ENCODE measurements around the gene PNPLA3.

Gene PNPLA3

GRCh38 chr22:43883012-43883661 is 40.5 kb upstream of the PNPLA3 start:
- no peaks in the 10 kb centered on the region for H3K9me3 ChIP-seq (ENCODE audit: control insufficient read depth, insufficient read depth, low read depth, low read length)
- H3K4me1 ChIP-seq (ENCODE audit: control insufficient read depth, insufficient read depth, low read length): peaks cover 3% of the 10 kb centered on the region; the same call in 1 of the 2 replicates
- peaks cover 2% of the 10 kb centered on the region; the same call in 1 of the 2 replicates for H3K27me3 ChIP-seq (ENCODE audit: control insufficient read depth, insufficient read depth, low read length)
- H3K4me3 ChIP-seq (ENCODE audit: low read depth, low read length): no peak overlapping the region
- no peak overlapping the region for H3K9ac ChIP-seq (ENCODE audit: low read length)
- H3K36me3 ChIP-seq (ENCODE audit: control insufficient read depth, insufficient read depth, low read length): no peaks in the 10 kb centered on the region
- H3K27ac ChIP-seq (ENCODE audit: low read depth, low read length): no peak overlapping the region

GRCh38 chr22:43883719-43884415 is 39.7 kb upstream of the PNPLA3 start:
- Histone ChIP-seq H3K27me3 (ENCODE audit: control insufficient read depth, insufficient read depth, low read length) (peaks cover 2% of the 10 kb centered on the region; the same call in 1 of the 2 replicates), H3K9ac (ENCODE audit: low read length) (no peak overlapping the region)

GRCh38 chr22:43884600-43885318 is 38.8 kb upstream of the PNPLA3 start:
- Histone ChIP-seq H3K4me3 (ENCODE audit: low read depth, low read length) (no peak overlapping the region), H3K27me3 (ENCODE audit: control insufficient read depth, insufficient read depth, low read length) (peaks cover 7% of the 10 kb centered on the region; the same call in 1 of the 2 replicates), H3K9ac (ENCODE audit: low read length) (no peak overlapping the region), H3K36me3 (ENCODE audit: control insufficient read depth, insufficient read depth, low read length) (no peaks in the 10 kb centered on the region), H3K9me3 (ENCODE audit: control insufficient read depth, insufficient read depth, low read depth, low read length) (no peaks in the 10 kb centered on the region), H3K4me1 (ENCODE audit: control insufficient read depth, insufficient read depth, low read length) (peaks cover 3% of the 10 kb centered on the region; the same call in 1 of the 2 replicates), H3K27ac (ENCODE audit: low read depth, low read length) (no peak overlapping the region)

More at GRCh38 chr22:43883719-43884415, 39.7 kb upstream of the PNPLA3 start:
- no peaks in the 10 kb centered on the region for H3K36me3 ChIP-seq (ENCODE audit: control insufficient read depth, insufficient read depth, low read length)
- H3K27ac ChIP-seq (ENCODE audit: low read depth, low read length): no peak overlapping the region
- H3K4me1 ChIP-seq (ENCODE audit: control insufficient read depth, insufficient read depth, low read length): peaks cover 3% of the 10 kb centered on the region; the same call in 1 of the 2 replicates
- H3K4me3 ChIP-seq (ENCODE audit: low read depth, low read length): no peak overlapping the region
- no peaks in the 10 kb centered on the region for H3K9me3 ChIP-seq (ENCODE audit: control insufficient read depth, insufficient read depth, low read depth, low read length)

- Histone ChIP-seq H3K4me1 (ENCODE audit: control insufficient read depth, insufficient read depth, low read length) (peaks cover 3% of the 10 kb centered on the region; the same call in 1 of the 2 replicates), H3K9me3 (ENCODE audit: control insufficient read depth, insufficient read depth, low read depth, low read length) (no peaks in the 10 kb centered on the region), H3K4me3 (ENCODE audit: low read depth, low read length) (no peak overlapping the region), H3K27me3 (ENCODE audit: control insufficient read depth, insufficient read depth, low read length) (peaks cover 12% of the 10 kb centered on the region), H3K9ac (ENCODE audit: low read length) (no peak overlapping the region), H3K36me3 (ENCODE audit: control insufficient read depth, insufficient read depth, low read length) (no peaks in the 10 kb centered on the region), H3K27ac (ENCODE audit: low read depth, low read length) (no peak overlapping the region)
Measured at GRCh38 chr22:43885319-43885671, 38.3 kb upstream of the PNPLA3 start.

GRCh38 chr22:43885786-43886185 is 37.8 kb upstream of the PNPLA3 start:
- Histone ChIP-seq H3K27me3 (ENCODE audit: control insufficient read depth, insufficient read depth, low read length) (peaks cover 17% of the 10 kb centered on the region), H3K9ac (ENCODE audit: low read length) (no peak overlapping the region), H3K4me3 (ENCODE audit: low read depth, low read length) (no peak overlapping the region), H3K9me3 (ENCODE audit: control insufficient read depth, insufficient read depth, low read depth, low read length) (no peaks in the 10 kb centered on the region), H3K4me1 (ENCODE audit: control insufficient read depth, insufficient read depth, low read length) (peaks cover 3% of the 10 kb centered on the region; the same call in 1 of the 2 replicates), H3K27ac (ENCODE audit: low read depth, low read length) (no peak overlapping the region), H3K36me3 (ENCODE audit: control insufficient read depth, insufficient read depth, low read length) (no peaks in the 10 kb centered on the region)

- H3K4me1 ChIP-seq (ENCODE audit: control insufficient read depth, insufficient read depth, low read length): peaks cover 3% of the 10 kb centered on the region; the same call in 1 of the 2 replicates
- H3K27me3 ChIP-seq (ENCODE audit: control insufficient read depth, insufficient read depth, low read length): peaks cover 22% of the 10 kb centered on the region
- no peaks in the 10 kb centered on the region for H3K36me3 ChIP-seq (ENCODE audit: control insufficient read depth, insufficient read depth, low read length)
- no peaks in the 10 kb centered on the region for H3K9me3 ChIP-seq (ENCODE audit: control insufficient read depth, insufficient read depth, low read depth, low read length)
- no peak overlapping the region for H3K27ac ChIP-seq (ENCODE audit: low read depth, low read length)
- H3K4me3 ChIP-seq (ENCODE audit: low read depth, low read length): no peak overlapping the region
- H3K9ac ChIP-seq (ENCODE audit: low read length): no peak overlapping the region
Measured at GRCh38 chr22:43886231-43886630, 37.4 kb upstream of the PNPLA3 start.

- H3K27me3 ChIP-seq (ENCODE audit: control insufficient read depth, insufficient read depth, low read length): peaks cover 33% of the 10 kb centered on the region
- no peak overlapping the region for H3K27ac ChIP-seq (ENCODE audit: low read depth, low read length)
- H3K4me3 ChIP-seq (ENCODE audit: low read depth, low read length): no peak overlapping the region
- H3K9me3 ChIP-seq (ENCODE audit: control insufficient read depth, insufficient read depth, low read depth, low read length): no peaks in the 10 kb centered on the region
- no peak overlapping the region for H3K9ac ChIP-seq (ENCODE audit: low read length)
- H3K36me3 ChIP-seq (ENCODE audit: control insufficient read depth, insufficient read depth, low read length): no peaks in the 10 kb centered on the region
- H3K4me1 ChIP-seq (ENCODE audit: control insufficient read depth, insufficient read depth, low read length): peaks cover 3% of the 10 kb centered on the region; the same call in 1 of the 2 replicates
Measured at GRCh38 chr22:43887391-43887790, 36.2 kb upstream of the PNPLA3 start.

GRCh38 chr22:43888740-43889139 is 34.9 kb upstream of the PNPLA3 start:
- Histone ChIP-seq H3K9ac (ENCODE audit: low read length) (no peak overlapping the region), H3K27ac (ENCODE audit: low read depth, low read length) (no peak overlapping the region), H3K36me3 (ENCODE audit: control insufficient read depth, insufficient read depth, low read length) (no peaks in the 10 kb centered on the region), H3K27me3 (ENCODE audit: control insufficient read depth, insufficient read depth, low read length) (peaks cover 46% of the 10 kb centered on the region), H3K4me1 (ENCODE audit: control insufficient read depth, insufficient read depth, low read length) (peaks cover 3% of the 10 kb centered on the region; the same call in 1 of the 2 replicates), H3K9me3 (ENCODE audit: control insufficient read depth, insufficient read depth, low read depth, low read length) (no peaks in the 10 kb centered on the region), H3K4me3 (ENCODE audit: low read depth, low read length) (no peak overlapping the region)

GRCh38 chr22:43889201-43889859 is 34.3 kb upstream of the PNPLA3 start:
- H3K36me3 ChIP-seq (ENCODE audit: control insufficient read depth, insufficient read depth, low read length): no peaks in the 10 kb centered on the region
- peaks cover 49% of the 10 kb centered on the region for H3K27me3 ChIP-seq (ENCODE audit: control insufficient read depth, insufficient read depth, low read length)
- H3K9me3 ChIP-seq (ENCODE audit: control insufficient read depth, insufficient read depth, low read depth, low read length): no peaks in the 10 kb centered on the region
- H3K4me3 ChIP-seq (ENCODE audit: low read depth, low read length): no peak overlapping the region
- peaks cover 3% of the 10 kb centered on the region; the same call in 1 of the 2 replicates for H3K4me1 ChIP-seq (ENCODE audit: control insufficient read depth, insufficient read depth, low read length)
- H3K27ac ChIP-seq (ENCODE audit: low read depth, low read length): no peak overlapping the region
- no peak overlapping the region for H3K9ac ChIP-seq (ENCODE audit: low read length)

- H3K36me3 ChIP-seq (ENCODE audit: control insufficient read depth, insufficient read depth, low read length): no peaks in the 10 kb centered on the region
- no peak overlapping the region for H3K9ac ChIP-seq (ENCODE audit: low read length)
- H3K4me1 ChIP-seq (ENCODE audit: control insufficient read depth, insufficient read depth, low read length): peaks cover under 1% of the 10 kb centered on the region; the same call in 1 of the 2 replicates
- H3K9me3 ChIP-seq (ENCODE audit: control insufficient read depth, insufficient read depth, low read depth, low read length): no peaks in the 10 kb centered on the region
- H3K4me3 ChIP-seq (ENCODE audit: low read depth, low read length): no peak overlapping the region
- no peak overlapping the region for H3K27ac ChIP-seq (ENCODE audit: low read depth, low read length)
- peaks cover 49% of the 10 kb centered on the region for H3K27me3 ChIP-seq (ENCODE audit: control insufficient read depth, insufficient read depth, low read length)
Measured at GRCh38 chr22:43889860-43890253, 33.7 kb upstream of the PNPLA3 start.

Measured in HUES6 (cell line).